Measurements from ENCODE around the gene MIDN.

MIDN gene

GRCh38 chr19:1270854-1271527 is 22.6 kb downstream of the MIDN start:
- DNase-seq (ENCODE audit: low read depth) = no peak

- no peak for DNase-seq (ENCODE audit: low read depth)
Measured at GRCh38 chr19:1271528-1272422, 23.4 kb downstream of the MIDN start.

GRCh38 chr19:1272423-1273262 is 24.3 kb downstream of the MIDN start:
- DNase-seq (ENCODE audit: low read depth) = no peak

GRCh38 chr19:1273263-1274041 is 25.1 kb downstream of the MIDN start:
- DNase-seq (ENCODE audit: low read depth) = no peak

GRCh38 chr19:1274081-1274851 is 25.9 kb downstream of the MIDN start:
- no peak for DNase-seq (ENCODE audit: low read depth)

- DNase-seq (ENCODE audit: low read depth) = no peak
Measured at GRCh38 chr19:1274852-1275259, 26.5 kb downstream of the MIDN start.

GRCh38 chr19:1275260-1275975 is 27.0 kb downstream of the MIDN start, which contains the start of gene FAM174C:
Gene FAM174C (plus strand): TSS chr19:1275530. CDS start chr19:1275550, 20 bp downstream.
- DNase-seq (ENCODE audit: low read depth) = peak; percentile 94

- DNase-seq (ENCODE audit: low read depth) = no peak
Measured at GRCh38 chr19:1275976-1276627, 27.7 kb downstream of the MIDN start.

GRCh38 chr19:1276628-1277022 is 28.2 kb downstream of the MIDN start:
- no peak for DNase-seq (ENCODE audit: low read depth)

GRCh38 chr19:1277061-1277460 is 28.7 kb downstream of the MIDN start:
- DNase-seq (ENCODE audit: low read depth) = no peak

GRCh38 chr19:1278074-1278473 is 29.7 kb downstream of the MIDN start:
- DNase-seq (ENCODE audit: low read depth) = no peak

GRCh38 chr19:1278713-1279660 is 30.6 kb downstream of the MIDN start:
- no peak for DNase-seq (ENCODE audit: low read depth)

GRCh38 chr19:1279782-1280341 is 31.5 kb downstream of the MIDN start:
- DNase-seq (ENCODE audit: low read depth) = peak; percentile 69

GRCh38 chr19:1280636-1281568 is 32.5 kb downstream of the MIDN start:
- no peak for DNase-seq (ENCODE audit: low read depth)

GRCh38 chr19:1281569-1282287 is 33.3 kb downstream of the MIDN start:
- no peak for DNase-seq (ENCODE audit: low read depth)

GRCh38 chr19:1282588-1283206 is 34.3 kb downstream of the MIDN start:
- no peak for DNase-seq (ENCODE audit: low read depth)

Measured in activated T-helper 9 cell treated with anti-CD3 and anti-CD28 coated beads, Interleukin-2, amount 50 U/mL, for 16 hours (primary cell).